ENCODE data around the gene GNL1.
"Not testable (repeated sequence)": the region's sequence is repeated elsewhere in the genome, so short reads cannot be mapped to it uniquely, and the experiment has no call there.

GNL1 gene

GRCh38 chr6:30495993-30496392 lies 60.3 kb downstream of the GNL1 start:
- no peak for DNase-seq (ENCODE audit: low read depth in 2 of 2)

DNA sequence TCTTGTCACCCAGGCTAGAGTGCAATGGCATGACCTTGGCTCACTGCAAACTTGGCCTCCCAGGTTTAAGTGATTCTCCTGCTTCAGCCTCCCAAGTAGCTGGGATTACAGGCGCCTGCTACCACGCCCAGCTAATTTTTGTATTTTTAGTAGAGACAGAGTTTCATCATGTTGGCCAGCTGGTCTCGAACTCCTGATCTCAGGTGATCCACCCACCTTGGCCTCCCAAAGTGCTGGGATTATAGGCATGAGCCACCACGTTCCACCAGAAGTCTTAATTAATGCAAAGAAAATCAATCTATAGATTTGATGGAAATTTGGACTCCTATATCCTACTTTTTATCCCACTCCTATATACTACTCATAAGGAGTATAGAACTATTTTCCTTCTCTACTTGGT lies 61.2 kb downstream of the GNL1 start:
- DNase-seq (ENCODE audit: low read depth in 2 of 2) = not testable (repeated sequence)

DNA sequence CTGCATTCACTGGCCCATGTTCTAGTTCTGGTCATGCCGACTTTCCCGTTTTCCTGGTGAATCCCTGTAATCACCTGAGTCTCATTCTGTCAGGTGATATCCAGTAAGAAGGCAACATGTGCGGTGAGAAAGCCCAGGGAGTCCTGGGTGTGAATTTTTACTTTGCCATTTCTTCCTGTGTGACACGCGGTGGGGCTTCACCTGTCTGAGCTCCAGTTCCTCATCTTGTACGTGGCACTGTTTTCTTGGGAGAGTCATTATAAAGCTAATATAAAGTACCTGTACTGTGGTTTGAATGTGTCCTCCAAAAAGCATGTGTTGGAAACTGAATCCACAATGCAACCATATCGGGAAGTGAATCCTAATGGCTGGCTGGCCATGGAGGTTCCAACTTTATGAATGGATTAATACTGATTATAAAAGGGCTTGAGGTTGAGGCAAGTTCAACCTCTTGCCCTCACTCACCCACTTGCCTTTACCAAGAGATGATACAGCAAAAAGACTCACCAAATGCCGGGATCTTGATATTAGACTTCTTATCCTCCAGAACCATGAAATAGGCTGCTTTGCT lies 61.9 kb downstream of the GNL1 start:
- DNase-seq (ENCODE audit: low read depth in 2 of 2) = no peak

- DNase-seq (ENCODE audit: low read depth in 2 of 2) = peak in 1 of 2 donors; percentile 32
Measured at GRCh38 chr6:30493643-30494250, 62.5 kb downstream of the GNL1 start.

- DNase-seq (ENCODE audit: low read depth in 2 of 2) = no peak
Measured at GRCh38 chr6:30491991-30492952, 64.0 kb downstream of the GNL1 start.
